Fibroblast of villous mesenchyme (primary cell): ENCODE results near the gene SNAP47. TPM values are rescaled to one million over a fixed set of nuclear protein-coding genes. Genes with fewer than 3 reads are reported as not detected.

Experiments
- DNase-seq: peaks from one replicate; pipeline ENCODE4 v3.0.0-alpha.2; 2010; ENCODE audit warnings: low read depth
- H3K4me3 ChIP-seq: 2 replicates; pipeline ENCODE4 v1.5.1; 2011; ENCODE audit warnings: low read depth, mild to moderate bottlenecking, low read length
- CTCF ChIP-seq: IDR thresholded peaks from 2 replicates; pipeline ENCODE4 v1.5.1; 2012; ENCODE audit warnings: low read depth, mild to moderate bottlenecking, low read length; ENCODE audit not compliant: insufficient read depth
- total RNA-seq: library from RNA; depleted of rRNA; stranded (reverse); fragments of >200 nt; gene quantifications from 2 replicates; pipeline ENCODE4 v1.2.3, GENCODE V29; 2012

Gene SNAP47
- total RNA-seq, 1 donor, result 58.3 TPM

- no peak for TF ChIP-seq CTCF
- DNase-seq, result no peak
These were observed 62.4 kb downstream of the SNAP47 start for GRCh38 chr1:227797625-227798024.

GRCh38 chr1:227798078-227798802, 63.0 kb downstream of the SNAP47 start:
- no peak for TF ChIP-seq CTCF
- no peak for DNase-seq
- H3K4me3 ChIP-seq, result no peak overlapping the region

More at GRCh38 chr1:227797625-227798024, 62.4 kb downstream of the SNAP47 start:
- H3K4me3 ChIP-seq, result no peak overlapping the region

- TF ChIP-seq CTCF, result no peak
- DNase-seq, result no peak
- H3K4me3 ChIP-seq, result no peak overlapping the region
These were observed 64.5 kb downstream of the SNAP47 start for GRCh38 chr1:227799756-227800155.

GRCh38 chr1:227803933-227804332, 68.7 kb downstream of the SNAP47 start:
- no peak for TF ChIP-seq CTCF
- H3K4me3 ChIP-seq, result no peak overlapping the region
- no peak for DNase-seq

GRCh38 chr1:227805606-227806197, 70.5 kb downstream of the SNAP47 start:
- TF ChIP-seq CTCF, result no peak
- no peak overlapping the region for H3K4me3 ChIP-seq

GRCh38 chr1:227808566-227808965, 73.3 kb downstream of the SNAP47 start:
- no peak overlapping the region for H3K4me3 ChIP-seq
- DNase-seq, result no peak
- TF ChIP-seq CTCF, result no peak

More at GRCh38 chr1:227805606-227806197, 70.5 kb downstream of the SNAP47 start:
- DNase-seq, result peak; percentile 68
